ENCODE data around the gene TAOK1. TPM values are rescaled to one million over a fixed set of nuclear protein-coding genes. Genes with fewer than 3 reads are reported as not detected.
"Not testable (repeated sequence)": the region's sequence is repeated elsewhere in the genome, so short reads cannot be mapped to it uniquely, and the experiment has no call there.

Gene TAOK1
- total RNA-seq, 1 experiment from 2014 or later: 56.3 TPM

- no peak overlapping the region for H3K27ac ChIP-seq (ENCODE audit: low read depth, low read length)
- no peaks in the 10 kb centered on the region for H3K4me1 ChIP-seq (ENCODE audit: control insufficient read depth in 1 of 2, insufficient read depth in 2 of 2, low read length in 2 of 2)
- no peak for ATAC-seq
- no peaks in the 10 kb centered on the region for H3K9me3 ChIP-seq (ENCODE audit: control insufficient read depth in 1 of 2, insufficient read depth in 1 of 2, low read depth in 1 of 2, low read length in 2 of 2)
- H4K20me1 ChIP-seq (ENCODE audit: insufficient read depth): no peaks in the 10 kb centered on the region
- H3K9ac ChIP-seq (ENCODE audit: low read length): no peak overlapping the region
- H3K4me3 ChIP-seq (replicated peaks in 1 of 2; ENCODE audit: low read depth in 1 of 2, low read length in 2 of 2): no peak overlapping the region
- DNase-seq (ENCODE audit: low read depth, low spot score): no peak
- RAD21 ChIA-PET (ENCODE audit: low non-redundant PET in 1 of 2, low total read pairs in 2 of 2, uncharacterized antibody in 2 of 2, unreplicated experiment in 2 of 2): no interaction called here
- H2AFZ ChIP-seq (ENCODE audit: low read depth, low read length, poor library complexity, severe bottlenecking): no peak overlapping the region
- TF ChIP-seq ZBTB33 (IDR thresholded peaks at IDR 0.05; ENCODE audit: extremely low read depth, insufficient replicate concordance, low read length) (no peak), POLR2AphosphoS5 (IDR thresholded peaks at IDR 0.05; ENCODE audit: low read depth, low read length) (no peak), ZNF274 (IDR thresholded peaks at IDR 0.05; ENCODE audit: low read depth, low read length) (no peak), RAD21 (IDR thresholded peaks at IDR 0.05; ENCODE audit: low read depth) (no peak), FOSL1 (IDR thresholded peaks at IDR 0.05; ENCODE audit: low read depth) (no peak), CBX3 (IDR thresholded peaks at IDR 0.05; ENCODE audit: low read depth) (no peak), ZFX (IDR thresholded peaks at IDR 0.05) (no peak), TCF7L2 (IDR thresholded peaks at IDR 0.05; ENCODE audit: borderline replicate concordance, extremely low read depth, insufficient read depth, insufficient read length) (no peak), MAX (IDR thresholded peaks at IDR 0.05) (no peak), EZH2phosphoT487 (IDR thresholded peaks at IDR 0.05; ENCODE audit: borderline replicate concordance) (no peak), SRF (IDR thresholded peaks at IDR 0.05; ENCODE audit: low read depth) (no peak)
- CTCF ChIA-PET: interaction anchor here (1.6 kb wide), 1 partner anchor 536 kb away, joined by 4 read pairs; no protein-coding TSS in a partner anchor
- POLR2A ChIA-PET: no interaction called here
- no peaks in the 10 kb centered on the region for H3K27me3 ChIP-seq (ENCODE audit: insufficient read depth, low read length)
- intact Hi-C loops (cut with micrococcal nuclease): no loop called here
- no peaks in the 10 kb centered on the region for H3K79me2 ChIP-seq (ENCODE audit: insufficient read depth, low read length)
- H3K9me2 ChIP-seq (ENCODE audit: insufficient read depth): no peaks in the 10 kb centered on the region
- H3K4me2 ChIP-seq (ENCODE audit: low read length): no peak overlapping the region
- no TSS peak for BruUV-seq (replicated peaks)
- peaks cover 3 to 4% of the 10 kb centered on the region in 2 experiments; a peak in 1 of 4 replicates for H3K36me3 ChIP-seq (ENCODE audit: control insufficient read depth in 1 of 2, insufficient read depth in 2 of 2, low read length in 2 of 2)
These were observed 167.6 kb downstream of the TAOK1 start for GRCh38 chr17:29557739-29558116.

GRCh38 chr17:29558139-29558538, 168.0 kb downstream of the TAOK1 start:
- POLR2A ChIA-PET; H3K9ac ChIP-seq (ENCODE audit: low read length); H3K27me3 ChIP-seq (ENCODE audit: insufficient read depth, low read length); intact Hi-C loops (cut with micrococcal nuclease); H3K4me3 ChIP-seq (replicated peaks in 1 of 2; ENCODE audit: low read depth in 1 of 2, low read length in 2 of 2); BruUV-seq (replicated peaks); H3K27ac ChIP-seq (ENCODE audit: low read depth, low read length); H3K36me3 ChIP-seq (ENCODE audit: control insufficient read depth in 1 of 2, insufficient read depth in 2 of 2, low read length in 2 of 2); H3K9me3 ChIP-seq (ENCODE audit: control insufficient read depth in 1 of 2, insufficient read depth in 1 of 2, low read depth in 1 of 2, low read length in 2 of 2); DNase-seq (ENCODE audit: low read depth, low spot score); H3K9me2 ChIP-seq (ENCODE audit: insufficient read depth); H2AFZ ChIP-seq (ENCODE audit: low read depth, low read length, poor library complexity, severe bottlenecking); ATAC-seq; H4K20me1 ChIP-seq (ENCODE audit: insufficient read depth); H3K4me1 ChIP-seq (ENCODE audit: control insufficient read depth in 1 of 2, insufficient read depth in 2 of 2, low read length in 2 of 2); H3K79me2 ChIP-seq (ENCODE audit: insufficient read depth, low read length); H3K4me2 ChIP-seq (ENCODE audit: low read length); RAD21 ChIA-PET (ENCODE audit: low non-redundant PET in 1 of 2, low total read pairs in 2 of 2, uncharacterized antibody in 2 of 2, unreplicated experiment in 2 of 2): not testable (repeated sequence)
- CTCF ChIA-PET: interaction anchor here (1.6 kb wide), 1 partner anchor 535 kb away, joined by 4 read pairs; no protein-coding TSS in a partner anchor

All from HCT116 (cell line).